GM10266 (cell line): ENCODE results near the gene GPR107.

ENCODE experiments used
- DNase-seq: peaks from one replicate; pipeline ENCODE4 v3.0.0; 2012; ENCODE audit errors: extremely low spot score
- CTCF ChIP-seq: IDR thresholded peaks from 2 replicates; pipeline ENCODE4 v1.5.1; 2012; ENCODE audit warnings: mild to moderate bottlenecking, low read depth; ENCODE audit not compliant: control insufficient read depth, insufficient read depth; ENCODE audit errors: missing control alignments

The GPR107 gene

GRCh38 chr9:130104491-130105193, 50.9 kb downstream of the GPR107 start:
- no peak for TF ChIP-seq CTCF
- DNase-seq, result no peak

GRCh38 chr9:130106860-130107233, 53.1 kb downstream of the GPR107 start:
- no peak for DNase-seq
- TF ChIP-seq CTCF, result no peak

GRCh38 chr9:130107234-130107861, 53.6 kb downstream of the GPR107 start:
- TF ChIP-seq CTCF, result peak; percentile 84
- DNase-seq, result peak; percentile 75

- TF ChIP-seq CTCF, result no peak
Measured at GRCh38 chr9:130107955-130108354, 54.2 kb downstream of the GPR107 start.

GRCh38 chr9:130110166-130110565, 56.5 kb downstream of the GPR107 start:
- no peak for DNase-seq

More at GRCh38 chr9:130107955-130108354, 54.2 kb downstream of the GPR107 start:
- no peak for DNase-seq

GRCh38 chr9:130110596-130111021, 56.9 kb downstream of the GPR107 start:
- DNase-seq, result no peak
- TF ChIP-seq CTCF, result no peak

More at GRCh38 chr9:130110166-130110565, 56.5 kb downstream of the GPR107 start:
- peak; percentile 1 for TF ChIP-seq CTCF
